AG09319 (cell line): ENCODE measurements around the gene ASTN2.

ENCODE experiments used
- DNase-seq: peaks from one replicate; pipeline ENCODE4 v3.0.0-alpha.2; 2010; ENCODE audit warnings: low read depth; ENCODE audit errors: extremely low read depth
- TF ChIP-seq, protein P1 (sequence below): IDR thresholded peaks from 2 replicates; pipeline ENCODE4 v1.5.1; 2011; ENCODE audit warnings: low read depth, mild to moderate bottlenecking, inconsistent platforms, low read length, moderate library complexity

The ASTN2 gene

DNA sequence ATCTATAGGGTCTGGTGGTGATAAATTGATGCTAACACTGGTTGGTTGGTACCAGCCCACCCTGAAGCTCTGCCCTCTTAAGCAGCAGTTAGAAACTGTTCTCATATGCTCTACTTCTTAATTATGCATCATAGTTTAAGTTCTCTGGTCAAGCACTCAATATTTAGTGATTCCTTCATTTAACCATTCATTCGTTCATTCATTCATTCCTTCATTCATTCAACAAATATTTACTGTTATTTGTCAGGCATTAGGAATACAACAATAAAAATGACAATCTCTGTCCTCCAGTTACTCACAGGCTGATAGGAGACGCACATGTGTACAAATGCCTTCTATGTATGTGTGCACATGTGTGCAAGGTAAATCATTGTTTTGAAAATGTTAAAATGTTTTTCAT lies 673.1 kb downstream of the ASTN2 start:
- no peak for DNase-seq
- TF ChIP-seq, protein P1, sequence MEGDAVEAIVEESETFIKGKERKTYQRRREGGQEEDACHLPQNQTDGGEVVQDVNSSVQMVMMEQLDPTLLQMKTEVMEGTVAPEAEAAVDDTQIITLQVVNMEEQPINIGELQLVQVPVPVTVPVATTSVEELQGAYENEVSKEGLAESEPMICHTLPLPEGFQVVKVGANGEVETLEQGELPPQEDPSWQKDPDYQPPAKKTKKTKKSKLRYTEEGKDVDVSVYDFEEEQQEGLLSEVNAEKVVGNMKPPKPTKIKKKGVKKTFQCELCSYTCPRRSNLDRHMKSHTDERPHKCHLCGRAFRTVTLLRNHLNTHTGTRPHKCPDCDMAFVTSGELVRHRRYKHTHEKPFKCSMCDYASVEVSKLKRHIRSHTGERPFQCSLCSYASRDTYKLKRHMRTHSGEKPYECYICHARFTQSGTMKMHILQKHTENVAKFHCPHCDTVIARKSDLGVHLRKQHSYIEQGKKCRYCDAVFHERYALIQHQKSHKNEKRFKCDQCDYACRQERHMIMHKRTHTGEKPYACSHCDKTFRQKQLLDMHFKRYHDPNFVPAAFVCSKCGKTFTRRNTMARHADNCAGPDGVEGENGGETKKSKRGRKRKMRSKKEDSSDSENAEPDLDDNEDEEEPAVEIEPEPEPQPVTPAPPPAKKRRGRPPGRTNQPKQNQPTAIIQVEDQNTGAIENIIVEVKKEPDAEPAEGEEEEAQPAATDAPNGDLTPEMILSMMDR = no peak

DNA sequence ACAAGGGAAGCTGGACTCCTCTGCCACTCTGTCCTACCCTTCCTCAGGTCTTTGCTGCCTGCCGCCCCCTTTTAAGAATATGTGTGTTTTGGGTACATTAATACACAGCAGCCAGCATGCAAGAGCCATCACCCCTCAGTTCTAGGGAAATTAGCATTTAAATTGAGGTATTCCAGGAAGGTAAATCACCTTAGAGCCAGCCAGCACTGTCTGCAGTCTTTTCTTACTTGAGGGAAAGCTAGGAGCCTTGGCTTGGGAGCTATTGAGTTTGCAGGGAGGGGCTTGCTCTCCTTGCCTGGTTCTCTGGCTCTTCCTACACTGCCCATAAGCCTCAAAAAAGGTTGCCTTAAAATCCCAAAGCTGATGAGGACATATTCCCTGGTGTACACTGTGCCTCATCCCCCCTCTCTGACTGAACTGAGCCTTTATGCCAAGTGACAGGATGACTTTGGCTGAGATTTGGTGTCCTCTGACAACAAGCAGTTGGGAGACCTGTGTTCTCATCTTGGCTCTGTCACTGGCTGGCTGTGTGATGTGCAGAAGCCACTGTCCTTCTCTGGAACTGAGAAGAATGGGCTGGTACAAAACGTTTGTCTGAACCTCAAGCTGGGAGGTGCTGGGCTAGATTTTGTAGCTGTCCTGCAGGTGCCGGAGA lies 673.6 kb downstream of the ASTN2 start:
- TF ChIP-seq, protein P1 = no peak

DNA sequence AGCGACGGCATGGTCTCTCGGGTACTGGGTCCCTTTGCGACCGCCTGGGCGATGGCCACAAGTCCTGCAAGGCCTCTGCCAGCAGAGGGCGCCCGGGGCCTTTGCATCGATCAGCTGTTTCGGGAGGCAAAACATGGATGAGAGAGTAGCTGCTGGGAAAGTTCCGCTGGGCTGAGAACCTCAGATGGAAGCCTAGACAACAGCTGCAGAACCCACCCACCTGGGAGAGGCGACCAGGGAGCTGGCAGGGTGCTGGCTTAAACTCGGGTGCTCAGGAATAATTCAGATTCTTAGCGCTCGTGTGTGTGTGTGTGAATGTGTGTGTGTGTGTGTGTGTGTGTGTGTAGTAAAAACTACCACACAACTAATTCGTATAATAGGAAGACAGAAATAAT lies 677.7 kb downstream of the ASTN2 start:
- DNase-seq = peak; percentile 8
- TF ChIP-seq, protein P1 = peak; percentile 96

More for the DNA sequence above, 673.6 kb downstream of the ASTN2 start:
- no peak for DNase-seq

DNA sequence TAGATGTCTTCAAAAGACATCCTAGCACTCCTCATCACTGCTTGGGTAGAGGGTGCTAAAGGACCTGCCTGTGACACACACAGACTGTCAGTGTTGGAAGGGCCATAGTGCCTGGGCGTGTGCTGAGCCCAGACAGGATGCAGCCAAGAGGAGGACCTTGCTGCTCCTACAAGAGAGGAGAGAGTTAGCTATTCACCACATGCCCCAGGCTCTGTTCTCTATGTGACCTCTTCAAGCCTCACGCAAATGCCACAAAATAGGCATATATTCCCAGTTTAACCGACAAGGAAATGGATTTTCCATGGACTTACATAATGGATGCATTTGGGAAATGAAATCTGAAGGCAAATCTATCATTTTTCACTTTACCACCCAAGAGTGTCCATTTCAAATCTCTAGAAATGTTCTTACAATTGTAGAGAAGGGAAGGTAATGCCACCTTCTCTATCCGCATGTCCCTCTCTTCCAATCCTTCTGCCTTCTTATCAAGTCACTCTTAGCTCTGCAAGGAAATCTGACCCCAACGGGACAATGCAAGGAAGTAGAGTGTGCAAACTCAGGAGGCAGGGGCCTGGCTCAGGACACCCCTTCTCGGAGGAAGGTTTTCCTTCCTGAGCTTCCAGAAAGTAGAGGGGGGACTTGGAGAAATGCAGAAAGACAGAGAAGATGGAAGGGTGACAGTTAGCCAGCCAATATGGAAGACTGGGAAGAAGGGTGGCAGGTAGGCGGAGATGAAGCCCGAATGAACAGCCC lies 678.3 kb downstream of the ASTN2 start:
- TF ChIP-seq, protein P1 = no peak

DNA sequence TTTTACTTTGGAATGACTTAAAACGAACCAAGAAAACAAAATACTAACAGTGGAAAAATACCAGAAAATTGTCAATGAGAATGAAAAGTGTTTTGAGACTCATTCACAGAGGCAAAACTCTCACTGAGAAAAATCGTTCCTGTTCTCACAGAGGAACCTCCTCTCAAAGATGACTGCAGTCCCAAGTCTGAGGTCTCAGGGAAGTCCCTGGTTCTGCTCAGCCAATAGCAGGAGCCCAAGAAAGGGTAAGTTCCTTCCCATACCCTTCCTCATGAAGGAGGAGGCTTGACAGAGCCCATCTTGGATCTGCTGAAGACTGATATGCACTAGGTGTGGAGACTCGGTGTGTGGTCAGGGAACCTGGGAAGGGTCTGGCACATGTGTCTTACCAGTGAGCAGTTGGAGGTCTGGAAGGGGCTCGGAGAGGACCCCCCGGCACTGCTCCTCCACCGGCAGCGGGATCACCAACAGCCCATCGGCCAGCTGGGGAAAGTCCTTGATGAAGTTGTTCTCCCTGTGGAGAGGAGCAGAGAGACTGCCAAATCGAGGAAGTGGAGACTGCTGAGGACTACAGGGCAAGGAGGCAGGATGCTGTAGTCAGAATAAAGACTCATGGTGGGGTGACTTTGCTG lies 681.7 kb downstream of the ASTN2 start:
- no peak for DNase-seq

More for the DNA sequence above, 678.3 kb downstream of the ASTN2 start:
- no peak for DNase-seq

DNA sequence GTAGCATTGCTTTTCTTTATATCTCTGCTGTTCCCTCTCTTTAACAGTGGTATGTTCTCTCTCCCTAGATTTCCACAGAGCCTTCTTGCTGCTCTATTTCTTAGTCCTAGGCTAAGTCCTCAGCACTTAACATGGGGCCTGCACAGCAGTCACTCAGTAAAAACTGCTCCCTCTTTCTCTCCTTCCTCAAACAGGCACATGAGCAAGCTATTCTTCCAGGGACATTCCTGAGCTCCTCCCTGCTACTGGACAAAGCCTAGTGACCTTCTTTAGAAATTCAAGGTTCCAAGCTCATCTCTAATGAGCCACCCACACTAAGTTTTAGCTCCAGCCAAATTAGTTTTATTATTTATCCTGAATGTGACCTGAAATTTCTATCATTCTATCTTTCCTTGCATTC lies 688.3 kb downstream of the ASTN2 start:
- no peak for DNase-seq
- TF ChIP-seq, protein P1 = no peak

More for the DNA sequence above, 681.7 kb downstream of the ASTN2 start:
- TF ChIP-seq, protein P1 = no peak

DNA sequence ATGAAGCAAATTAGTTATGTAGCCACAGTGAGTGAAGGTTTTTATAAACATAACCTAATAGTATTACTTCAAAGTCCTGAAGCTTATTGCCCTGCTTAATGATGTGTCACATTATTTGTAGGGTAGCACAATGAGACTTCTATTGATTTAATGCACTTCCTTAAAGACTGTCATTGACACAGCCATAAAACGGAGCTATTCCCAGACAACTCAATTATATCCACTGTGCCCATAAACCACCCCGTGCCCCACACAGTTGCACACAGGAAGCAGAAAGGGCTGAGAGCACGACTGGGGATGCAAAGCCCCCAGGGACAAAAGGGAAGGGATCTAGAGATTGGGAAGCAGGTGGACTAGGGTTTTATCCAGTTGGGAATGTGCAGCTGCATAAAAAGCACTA lies 690.7 kb downstream of the ASTN2 start:
- TF ChIP-seq, protein P1 = no peak
- no peak for DNase-seq
